CD1c-positive myeloid dendritic cell (primary cell): ENCODE measurements around the gene MIS18BP1.
"Not testable (repeated sequence)": the region's sequence is repeated elsewhere in the genome, so short reads cannot be mapped to it uniquely, and the experiment has no call there.

Experiments used
- DNase-seq: peaks from one replicate; pipeline ENCODE4 v3.0.0-alpha.2; 2016; ENCODE audit errors: extremely low spot score

Gene MIS18BP1

GRCh38 chr14:45253070-45253753 lies at the start of gene MIS18BP1:
Gene MIS18BP1 (minus strand): TSS chr14:45253202. CDS start chr14:45247286, 5,916 bp downstream.
- peak; percentile 99 for DNase-seq

GRCh38 chr14:45298423-45299117 lies 45.6 kb upstream of the MIS18BP1 start:
- no peak for DNase-seq

DNA sequence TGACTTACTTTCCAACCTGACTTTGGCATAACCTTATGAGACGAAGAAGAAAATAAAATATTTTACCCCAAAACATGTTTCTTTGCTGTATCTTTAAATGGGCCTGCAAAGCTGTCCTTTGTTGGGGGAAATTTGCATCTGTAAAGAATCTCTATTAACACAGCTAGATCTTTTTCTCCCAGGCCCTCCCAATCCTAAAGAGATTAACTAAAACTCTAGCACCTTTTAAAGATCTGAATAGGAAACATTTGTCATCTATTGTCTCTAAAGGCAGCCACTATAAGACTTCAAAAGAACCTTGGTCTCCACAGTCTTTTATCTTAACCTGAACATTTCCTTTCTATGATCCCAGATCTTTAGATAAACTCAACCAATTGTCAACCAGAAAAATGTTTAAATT lies 41.8 kb upstream of the MIS18BP1 start:
- not testable (repeated sequence) for DNase-seq

DNA sequence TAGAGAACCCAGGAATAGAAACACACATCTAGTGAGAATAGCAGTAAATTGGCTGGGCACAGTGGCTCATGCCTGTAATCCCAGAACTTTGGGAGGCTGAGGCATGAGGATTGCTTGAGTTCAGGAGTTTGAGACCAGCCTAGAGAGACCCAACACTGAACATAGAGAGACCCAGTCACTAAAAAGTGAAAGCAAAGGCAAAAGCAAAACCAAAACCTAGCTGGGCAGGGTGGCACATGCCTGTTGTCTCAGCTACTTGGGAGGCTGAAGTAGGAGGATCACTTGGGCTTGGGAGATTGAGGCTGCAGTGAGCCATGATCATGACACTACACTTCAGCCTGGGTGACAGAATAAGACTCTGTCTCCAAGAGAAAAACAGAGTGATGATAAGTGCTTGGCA lies 37.5 kb upstream of the MIS18BP1 start:
- no peak for DNase-seq

GRCh38 chr14:45287610-45288009 lies 34.6 kb upstream of the MIS18BP1 start:
- DNase-seq = no peak

- no peak for DNase-seq
Observed at GRCh38 chr14:45284802-45285201, 31.8 kb upstream of the MIS18BP1 start.

DNA sequence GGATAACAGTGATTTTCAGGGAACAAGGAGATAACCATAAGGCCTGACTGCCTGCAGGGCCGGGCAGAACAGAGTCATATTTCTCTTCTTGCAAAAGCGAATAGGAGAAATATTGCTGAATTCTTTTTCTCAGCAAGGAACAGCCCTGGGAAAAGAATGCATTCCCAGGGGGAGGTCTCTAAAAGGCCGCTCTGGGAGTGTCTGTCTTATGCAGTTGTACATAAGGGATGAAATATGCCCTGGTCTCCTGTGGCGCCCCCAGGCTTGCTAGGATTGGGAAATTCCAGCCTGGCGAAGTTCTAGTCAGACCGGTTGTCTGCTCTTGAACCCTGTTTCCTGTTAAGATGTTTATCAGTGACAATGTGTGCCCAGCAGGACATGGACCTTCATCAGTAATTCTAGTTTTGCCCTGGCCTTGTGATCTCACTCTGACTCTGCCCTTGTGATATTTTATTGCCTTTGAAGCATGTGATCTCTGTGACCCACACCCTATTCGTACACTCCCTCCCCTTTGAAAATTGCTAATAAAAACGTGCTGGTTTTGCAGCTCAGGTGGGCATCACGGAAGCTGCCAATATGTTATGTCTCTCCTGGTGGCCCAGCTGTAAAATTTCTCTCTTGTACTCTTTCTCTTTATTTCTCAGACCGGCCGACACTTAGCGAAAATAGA lies 28.9 kb upstream of the MIS18BP1 start:
- not testable (repeated sequence) for DNase-seq

DNA sequence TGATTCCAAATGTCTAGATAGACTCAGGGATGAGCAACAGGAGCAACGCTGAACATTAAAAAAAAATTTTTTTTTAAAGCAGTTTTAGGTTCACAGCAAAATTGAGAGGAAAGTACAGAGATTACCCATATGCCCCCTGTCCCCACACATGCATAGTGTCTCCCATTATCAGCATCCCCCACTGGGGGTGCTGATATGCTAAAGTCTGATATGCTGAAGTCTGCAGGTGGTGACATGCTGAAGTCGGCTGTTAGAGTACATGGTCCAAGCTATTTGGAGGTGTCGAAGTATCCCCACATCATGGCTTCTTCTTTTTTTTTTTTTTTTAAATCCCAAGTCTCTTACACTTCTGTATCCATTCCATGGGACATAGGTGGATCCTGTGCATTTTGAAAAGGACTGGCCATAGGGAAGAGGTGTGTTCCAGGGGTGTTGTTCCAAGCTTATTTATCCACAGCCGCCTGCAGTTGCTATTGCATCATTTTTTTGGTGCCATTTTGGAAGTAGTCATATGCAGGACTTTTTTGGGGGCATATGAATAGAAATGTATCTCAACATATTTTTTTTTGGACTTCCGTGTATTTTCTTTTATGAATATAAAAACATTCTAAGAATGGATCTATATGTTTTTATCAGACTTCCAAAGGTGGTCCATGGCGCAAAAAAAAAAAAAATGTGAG lies 19.0 kb upstream of the MIS18BP1 start:
- no peak for DNase-seq

GRCh38 chr14:45270031-45270430 lies 17.0 kb upstream of the MIS18BP1 start:
- DNase-seq = no peak

GRCh38 chr14:45267071-45267470 lies 14.1 kb upstream of the MIS18BP1 start:
- no peak for DNase-seq

DNA sequence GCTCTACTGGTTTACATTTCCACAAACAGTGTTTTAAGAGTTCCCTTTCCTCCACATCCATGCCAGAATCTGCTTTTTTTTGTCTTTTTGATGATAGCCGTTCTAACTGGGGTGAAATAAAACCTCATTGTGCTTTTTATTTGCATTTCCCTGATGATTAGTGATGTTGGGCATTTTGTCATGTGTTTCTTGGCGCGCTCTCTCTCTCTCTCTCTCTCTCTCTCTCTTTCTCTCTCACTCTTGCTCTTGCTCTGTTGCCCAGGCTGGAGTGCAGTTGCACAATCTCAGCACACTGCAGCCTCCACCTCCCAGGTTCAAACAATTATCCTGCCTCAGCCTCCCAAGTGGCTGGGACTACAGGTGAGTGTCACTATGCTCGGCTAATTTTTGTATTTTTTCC lies 9.6 kb upstream of the MIS18BP1 start:
- DNase-seq = no peak

- no peak for DNase-seq
Observed at GRCh38 chr14:45261209-45261608, 8.2 kb upstream of the MIS18BP1 start.

- DNase-seq = no peak
Observed at GRCh38 chr14:45258805-45259204, 5.8 kb upstream of the MIS18BP1 start.

DNA sequence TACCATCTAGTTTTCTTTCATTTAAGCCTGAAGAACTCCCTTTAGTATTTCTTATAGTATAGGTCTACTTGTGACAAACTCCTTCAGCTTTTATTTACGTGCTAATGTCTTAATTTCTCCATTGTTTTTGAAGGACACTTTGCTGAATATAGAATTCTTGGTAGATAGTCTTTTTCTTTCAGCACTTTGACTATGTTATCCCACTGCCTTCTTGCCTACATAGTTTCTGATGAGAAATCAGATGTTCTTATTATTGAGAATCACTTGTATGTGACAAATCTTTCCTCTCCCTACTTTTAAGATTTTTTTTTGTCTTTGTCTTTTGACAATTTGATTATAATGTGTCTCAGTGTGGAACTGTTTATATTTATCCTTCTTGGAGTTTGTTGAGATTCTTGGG lies 5.1 kb upstream of the MIS18BP1 start:
- no peak for DNase-seq

DNA sequence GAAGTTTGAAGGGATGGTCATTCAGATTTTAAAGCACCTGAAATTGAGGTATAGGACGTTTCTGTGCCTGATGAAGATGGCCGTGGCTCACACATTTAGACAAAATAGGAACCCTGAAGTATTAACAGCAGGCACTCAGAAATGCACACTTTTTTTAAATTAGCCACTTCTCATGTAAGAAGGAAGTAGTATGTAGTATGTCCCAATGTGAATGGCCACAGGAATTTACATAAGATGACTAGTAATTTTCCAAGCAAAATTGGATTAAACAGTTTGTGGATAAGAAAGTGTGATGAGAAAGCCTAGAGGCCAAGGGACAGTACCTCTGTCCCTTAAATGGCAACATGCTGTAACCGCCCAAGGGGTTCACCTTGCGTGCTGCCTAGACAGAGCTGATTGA lies 1.8 kb upstream of the MIS18BP1 start:
- DNase-seq = peak; percentile 55

- DNase-seq = no peak
Observed at GRCh38 chr14:45253754-45254310, 830 bp upstream of the MIS18BP1 start.

DNA sequence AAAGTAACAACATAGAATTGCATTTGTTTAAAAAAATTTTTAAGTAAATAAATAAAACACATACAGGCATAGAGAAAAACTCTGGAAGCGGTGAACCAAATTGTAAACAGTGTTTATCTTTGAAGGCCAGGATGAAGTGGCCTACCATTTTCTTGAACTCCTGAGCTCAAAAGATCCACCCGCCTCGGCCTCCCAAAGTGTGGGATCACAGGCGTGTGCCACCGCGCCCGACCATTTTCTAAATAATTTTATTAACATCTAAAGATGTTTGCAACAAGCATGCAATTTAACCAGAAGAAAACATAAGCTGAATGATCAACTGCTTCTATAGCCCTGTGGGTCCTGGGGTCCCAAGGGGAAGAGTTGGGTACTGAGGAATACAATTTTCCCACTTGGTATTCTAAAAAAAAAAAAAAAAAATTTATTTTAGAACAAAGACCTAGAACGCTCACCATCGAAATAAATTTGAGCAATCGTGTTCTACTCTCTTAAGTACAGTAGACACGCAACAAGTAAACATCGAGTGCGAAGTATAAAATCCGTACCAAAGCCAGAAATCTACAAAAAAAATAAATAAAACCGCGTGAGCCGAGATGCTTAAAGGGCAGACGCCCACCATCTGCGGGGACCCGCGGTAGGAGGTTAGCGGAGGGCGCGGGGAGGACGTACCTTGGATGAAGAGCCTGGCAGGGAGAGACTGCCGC lies 484 bp downstream of the MIS18BP1 start:
- peak; percentile 20 for DNase-seq

DNA sequence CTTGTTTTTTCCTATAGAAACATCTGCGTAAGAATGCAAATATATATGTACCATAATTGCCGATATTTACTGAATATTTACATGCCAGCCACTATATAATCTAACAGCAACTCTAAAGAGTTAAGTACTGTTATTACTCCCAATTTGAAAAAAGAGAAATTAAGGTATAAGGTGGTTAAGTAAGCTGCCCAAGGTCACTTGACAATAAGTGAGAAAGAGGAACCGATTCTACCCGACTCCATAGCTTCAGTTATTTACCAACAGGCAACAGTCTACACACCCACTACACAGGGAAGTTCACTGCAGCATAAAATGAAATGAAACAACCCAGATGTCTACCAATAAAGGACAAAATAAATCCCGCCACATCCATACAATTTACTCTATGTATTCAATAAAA lies 1.1 kb downstream of the MIS18BP1 start:
- peak; percentile 91 for DNase-seq

DNA sequence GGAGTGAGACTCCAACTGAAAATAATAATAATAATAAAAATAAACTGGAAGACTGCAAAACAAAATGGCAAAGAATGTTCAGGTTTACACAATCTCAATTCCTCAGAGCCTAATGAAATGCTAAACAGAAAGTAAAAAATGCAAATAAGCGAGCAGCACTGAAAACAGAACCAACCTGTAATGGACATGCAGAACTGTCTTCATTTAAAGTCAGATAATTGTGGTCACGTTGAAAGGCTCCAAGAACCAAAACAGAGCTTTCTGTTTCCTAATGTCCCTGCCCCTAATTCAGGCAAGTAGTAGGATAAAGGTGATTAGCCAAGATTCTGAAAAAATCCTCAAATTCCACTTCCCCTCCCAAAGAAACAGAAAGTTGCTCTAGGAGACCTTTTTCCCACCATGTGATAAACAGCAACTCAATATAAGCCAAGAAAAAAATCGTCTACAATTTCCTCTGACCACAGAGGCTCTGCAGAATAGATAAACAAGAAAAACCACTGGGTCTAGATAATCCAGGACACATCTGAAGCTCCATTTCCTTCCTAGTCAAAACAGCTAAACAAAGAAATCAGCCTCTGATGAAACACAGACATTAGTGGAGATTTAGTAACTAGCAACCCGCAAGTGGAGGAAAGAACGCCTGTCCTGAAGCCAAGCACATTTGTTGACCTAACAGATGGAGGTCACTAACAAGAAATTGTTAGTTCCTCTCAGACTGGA lies 3.0 kb downstream of the MIS18BP1 start:
- DNase-seq = peak; percentile 77

GRCh38 chr14:45247427-45247826 lies 5.6 kb downstream of the MIS18BP1 start:
- no peak for DNase-seq

- DNase-seq = no peak
Observed at GRCh38 chr14:45246691-45247090, 6.3 kb downstream of the MIS18BP1 start.
